Activated CD4-positive, alpha-beta T cell treated with anti-CD3 and anti-CD28 coated beads for 1 hour (primary cell): ENCODE results near the gene ACSS1.

Experiments used
- DNase-seq: peaks from one replicate; pipeline ENCODE4 v3.0.0-alpha.2; 2020

ACSS1 gene

GRCh38 chr20:24969186-24970029 lies 88.5 kb downstream of the ACSS1 start:
- no peak for DNase-seq

- no peak for DNase-seq
Observed at GRCh38 chr20:24968278-24968800, 89.6 kb downstream of the ACSS1 start.

GRCh38 chr20:24966317-24967012 lies 91.5 kb downstream of the ACSS1 start:
- no peak for DNase-seq

- DNase-seq = no peak
Observed at GRCh38 chr20:24965065-24965919, 92.6 kb downstream of the ACSS1 start.

GRCh38 chr20:24964506-24964840 lies 93.5 kb downstream of the ACSS1 start:
- no peak for DNase-seq

- DNase-seq = no peak
Observed at GRCh38 chr20:24963672-24964505, 94.0 kb downstream of the ACSS1 start.

- no peak for DNase-seq
Observed at GRCh38 chr20:24962510-24962909, 95.4 kb downstream of the ACSS1 start.

GRCh38 chr20:24962182-24962492 lies 95.8 kb downstream of the ACSS1 start:
- DNase-seq = no peak

GRCh38 chr20:24961384-24962181 lies 96.4 kb downstream of the ACSS1 start:
- DNase-seq = no peak

GRCh38 chr20:24960861-24961260 lies 97.1 kb downstream of the ACSS1 start:
- no peak for DNase-seq

- no peak for DNase-seq
Observed at GRCh38 chr20:24960302-24960801, 97.6 kb downstream of the ACSS1 start.

GRCh38 chr20:24959591-24960301 lies 98.2 kb downstream of the ACSS1 start:
- DNase-seq = no peak

- no peak for DNase-seq
Observed at GRCh38 chr20:24958506-24959385, 99.2 kb downstream of the ACSS1 start.

GRCh38 chr20:24957326-24958016 lies 100.5 kb downstream of the ACSS1 start:
- DNase-seq = no peak
